Activated CD8-positive, alpha-beta memory T cell treated with anti-CD3 and anti-CD28 coated beads, Interleukin-2, amount 10 ng/mL, durations not matched to agents 7 days and 5 days (primary cell): Measurements from ENCODE around the gene RIPOR2. TPM values are rescaled to one million over a fixed set of nuclear protein-coding genes. Genes with fewer than 3 reads are reported as not detected.
"Not testable (repeated sequence)": the region's sequence is repeated elsewhere in the genome, so short reads cannot be mapped to it uniquely, and the experiment has no call there.

Source experiments
- ATAC-seq: fragments of 150-1000 bp; cut with Tn5 transposase; one replicate; pipeline ENCODE4 v1.10.0; 2021; ENCODE audit warnings: moderate library complexity
- CTCF ChIA-PET: fragments of 350-600 bp; sonication (Branson Sonifier 250); formaldehyde crosslinking; loops from one replicate; lab custom pipeline; 2021; ENCODE audit warnings: antibody characterized with exemption; lab: Charles Lee
- DNase-seq: peaks from one replicate; pipeline ENCODE4 v3.0.0-alpha.2; 2020
- H3K27ac Mint-ChIP-seq: one replicate; pipeline ENCODE4 v1.8.0; 2021; ENCODE audit warnings: mild to moderate bottlenecking, mixed read lengths
- H3K27me3 Mint-ChIP-seq: one replicate; pipeline ENCODE4 v1.8.0; 2021; ENCODE audit warnings: mixed read lengths
- H3K36me3 Mint-ChIP-seq: one replicate; pipeline ENCODE4 v1.8.0; 2021; ENCODE audit warnings: mild to moderate bottlenecking, mixed read lengths
- H3K4me1 Mint-ChIP-seq: one replicate; pipeline ENCODE4 v1.8.0; 2021; ENCODE audit warnings: mixed read lengths
- H3K4me3 Mint-ChIP-seq: one replicate; pipeline ENCODE4 v1.8.0; 2021; ENCODE audit warnings: mild to moderate bottlenecking, moderate library complexity, mixed read lengths
- H3K9me3 Mint-ChIP-seq: one replicate; pipeline ENCODE4 v1.8.0; 2022; ENCODE audit warnings: low read depth, mixed read lengths
- total RNA-seq, 2 experiments: library from RNA; stranded (reverse); gene quantifications; one replicate each; pipeline ENCODE4 v1.2.3, GENCODE V29; 2021

Gene RIPOR2
- total RNA-seq, 2 experiments from 2014 or later: 53.4 to 104 TPM

DNA sequence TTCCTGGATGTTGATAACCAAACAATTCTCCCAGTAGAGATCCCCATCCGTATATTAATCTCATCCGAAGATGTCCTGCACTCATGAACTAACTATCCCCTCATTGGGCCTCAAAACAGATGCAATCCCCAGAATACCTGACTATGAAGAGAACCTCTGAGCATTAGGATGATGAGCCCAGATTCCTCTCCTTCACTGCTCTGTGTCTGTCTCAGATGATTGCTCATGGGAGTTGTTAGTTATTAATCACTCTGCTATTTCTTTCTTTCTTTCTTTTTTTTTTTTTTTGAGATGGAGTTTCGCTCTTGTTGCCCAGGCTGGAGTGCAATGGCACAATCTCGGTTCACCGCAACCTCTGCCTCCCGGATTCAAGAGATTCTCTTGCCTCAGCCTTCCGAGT, 12.5 kb upstream of the RIPOR2 start:
- CTCF ChIA-PET: interaction anchor here (1.8 to 7.2 kb wide), 5 partner anchors 12 to 77 kb away, joined by 4 to 108 read pairs (median 6); partner anchors contain the start of gene RIPOR2
- DNase-seq, ATAC-seq, H3K4me3 Mint-ChIP-seq, H3K27me3 Mint-ChIP-seq: not testable (repeated sequence)
- Mint-ChIP-seq H3K36me3 (peaks cover 49% of the 10 kb centered on the region), H3K4me1 (peaks cover 59% of the 10 kb centered on the region), H3K27ac (peak overlapping the region; percentile 96), H3K9me3 (peaks cover 17% of the 10 kb centered on the region)

DNA sequence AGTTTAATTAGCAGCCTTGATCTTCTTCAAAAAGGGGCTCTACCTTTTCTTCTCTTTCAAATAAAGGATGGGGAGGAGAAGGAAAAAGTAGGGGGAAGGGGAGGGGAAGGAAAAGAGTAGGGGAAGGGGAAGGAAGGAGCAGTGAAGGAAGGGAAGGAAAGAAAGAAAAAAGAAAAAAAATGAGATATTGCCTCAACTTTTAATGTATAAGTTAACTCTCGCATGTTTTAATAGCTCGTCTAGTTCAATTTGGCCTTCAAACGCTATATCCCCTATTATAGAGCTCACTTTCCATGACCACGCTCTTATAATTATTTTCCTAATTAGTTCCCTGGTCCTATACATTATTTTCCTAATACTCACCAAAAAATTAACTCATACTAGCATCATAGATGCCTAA, 11.9 kb upstream of the RIPOR2 start:
- Mint-ChIP-seq H3K9me3 (peaks cover 17% of the 10 kb centered on the region), H3K27me3 (no peaks in the 10 kb centered on the region), H3K4me1 (peaks cover 57% of the 10 kb centered on the region), H3K36me3 (peaks cover 53% of the 10 kb centered on the region), H3K4me3 (no peak overlapping the region), H3K27ac (no peak overlapping the region)
- DNase-seq (no peak), ATAC-seq (no peak)
- CTCF ChIA-PET: interaction anchor here (1.8 to 7.2 kb wide), 3 partner anchors 12 to 78 kb away, joined by 4 to 108 read pairs (median 14); partner anchors contain the start of gene RIPOR2

DNA sequence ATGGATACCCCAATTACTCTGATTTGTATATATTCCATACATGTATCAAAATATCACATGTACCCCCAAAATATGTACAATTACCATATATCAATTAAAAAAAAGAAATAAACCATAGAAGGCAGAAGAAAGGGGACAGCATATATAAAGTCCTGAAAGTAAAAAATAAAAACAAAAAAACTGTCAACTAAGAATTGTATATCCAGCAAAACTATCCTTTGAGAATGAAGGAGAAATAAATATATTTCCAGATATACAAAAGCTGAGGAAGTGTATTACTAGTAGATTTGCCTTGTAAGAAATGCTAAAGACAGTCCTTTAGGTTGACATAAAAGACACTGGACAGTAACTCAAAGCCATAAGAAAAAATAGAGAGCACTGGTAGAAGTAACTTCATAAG, 9.3 kb upstream of the RIPOR2 start:
- ATAC-seq (no peak), DNase-seq (no peak)
- Mint-ChIP-seq H3K36me3 (peaks cover 55% of the 10 kb centered on the region), H3K27me3 (no peaks in the 10 kb centered on the region), H3K4me1 (peaks cover 44% of the 10 kb centered on the region), H3K9me3 (peaks cover 17% of the 10 kb centered on the region), H3K27ac (no peak overlapping the region), H3K4me3 (no peak overlapping the region)
- CTCF ChIA-PET: interaction anchor here (1.2 to 4.9 kb wide), 2 partner anchors 10 to 47 kb away, joined by 5 to 32 read pairs; partner anchors contain the start of gene RIPOR2

DNA sequence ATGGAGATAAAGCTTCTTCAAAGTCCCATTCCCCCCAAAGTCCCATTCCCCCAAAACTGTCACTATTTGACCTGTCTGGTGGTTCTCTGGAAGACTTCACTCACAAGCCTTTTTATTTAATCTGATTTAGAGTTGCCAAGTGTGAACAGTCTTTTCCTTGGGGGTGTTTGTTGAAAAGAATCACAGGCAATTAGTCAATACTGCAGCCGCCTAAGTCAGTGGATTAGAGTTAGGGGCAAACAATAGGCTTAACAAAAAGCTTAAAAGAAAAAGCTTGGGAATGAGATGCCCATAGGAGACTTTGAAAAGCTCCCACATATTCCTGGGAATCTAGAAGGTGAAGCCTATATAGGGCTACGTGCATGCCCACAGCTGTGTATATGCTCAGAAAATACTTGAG, 8.0 kb upstream of the RIPOR2 start:
- CTCF ChIA-PET: interaction anchor here (0.7 to 4.9 kb wide), 2 partner anchors 9 to 48 kb away, joined by 3 to 32 read pairs; partner anchors contain the start of gene RIPOR2
- H3K36me3 Mint-ChIP-seq: peaks cover 55% of the 10 kb centered on the region
- ATAC-seq: no peak
- H3K9me3 Mint-ChIP-seq: peaks cover 17% of the 10 kb centered on the region
- no peak for DNase-seq
- H3K27ac Mint-ChIP-seq: no peak overlapping the region
- peaks cover 38% of the 10 kb centered on the region for H3K4me1 Mint-ChIP-seq
- H3K4me3 Mint-ChIP-seq: no peak overlapping the region
- no peaks in the 10 kb centered on the region for H3K27me3 Mint-ChIP-seq

DNA sequence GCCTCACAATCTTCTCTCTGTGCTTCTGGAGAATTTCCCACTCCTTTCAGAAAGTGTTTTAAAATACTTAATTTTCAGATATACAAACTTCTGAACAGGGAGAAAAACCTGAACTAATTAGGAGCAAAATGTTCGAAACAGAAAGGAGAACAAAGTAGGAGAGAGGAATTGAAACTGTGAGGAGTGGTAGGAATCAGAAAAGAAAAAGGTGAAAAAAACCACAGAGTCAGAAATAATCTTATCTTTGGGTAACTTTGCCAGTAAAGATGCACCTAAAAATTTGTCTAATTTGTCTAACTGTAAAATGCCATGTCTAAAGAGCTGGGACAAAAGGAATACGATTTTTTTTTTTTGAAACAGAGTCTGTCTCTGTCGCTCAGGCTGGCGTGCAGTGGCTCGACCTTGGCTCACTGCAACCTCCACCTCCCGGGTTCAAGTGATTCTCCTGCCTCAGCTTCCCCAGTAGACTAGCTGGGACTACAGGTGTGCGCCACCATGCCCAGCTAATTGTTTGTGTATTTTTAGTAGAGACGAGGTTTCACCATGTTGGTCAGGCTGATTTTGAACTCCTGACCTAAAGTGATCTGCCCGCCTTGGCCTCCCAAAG, 4.7 kb upstream of the RIPOR2 start:
- Mint-ChIP-seq H3K27me3 (no peaks in the 10 kb centered on the region), H3K4me1 (peaks cover 50% of the 10 kb centered on the region), H3K36me3 (peaks cover 41% of the 10 kb centered on the region), H3K9me3 (peaks cover 10% of the 10 kb centered on the region), H3K4me3 (peak overlapping the region; percentile 6), H3K27ac (peak overlapping the region; percentile 64)
- DNase-seq (no peak), ATAC-seq (no peak)
- CTCF ChIA-PET: interaction anchor here (1.6 to 13.4 kb wide), 2 partner anchors 35 to 52 kb away, joined by 4 to 225 read pairs; no protein-coding TSS in a partner anchor

DNA sequence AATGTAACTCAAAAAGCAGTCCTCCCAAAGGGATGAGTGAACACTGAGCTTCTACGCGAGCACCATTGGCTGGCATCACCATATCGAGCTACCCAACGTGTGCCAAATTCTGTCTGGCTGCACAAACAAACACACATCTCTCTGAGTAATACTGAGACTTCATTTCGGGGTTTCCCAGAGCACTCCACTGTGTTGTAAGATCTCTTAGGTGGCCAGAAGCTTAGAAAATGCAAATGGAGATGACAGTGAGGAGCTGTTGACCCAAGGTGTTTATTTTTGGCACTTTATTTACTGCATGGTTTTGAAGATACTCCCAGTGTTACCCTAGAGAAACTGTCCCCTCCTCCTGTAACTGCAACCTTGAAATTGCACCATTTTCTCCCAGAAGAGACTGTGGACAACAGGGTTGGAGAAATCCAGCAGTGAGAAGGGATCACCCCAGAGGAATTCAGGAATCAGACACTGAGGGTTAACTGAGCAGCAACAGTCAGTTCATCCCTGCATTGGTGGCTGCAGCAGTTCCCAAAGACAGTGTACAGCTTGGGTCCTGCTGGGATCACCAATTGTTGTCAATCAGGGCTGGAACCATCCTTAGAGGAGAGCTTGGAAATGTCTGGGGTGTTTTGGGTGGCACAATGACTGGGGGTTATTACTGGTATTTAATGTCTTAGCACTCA, 1.0 kb upstream of the RIPOR2 start:
- DNase-seq: peak; percentile 77

DNA sequence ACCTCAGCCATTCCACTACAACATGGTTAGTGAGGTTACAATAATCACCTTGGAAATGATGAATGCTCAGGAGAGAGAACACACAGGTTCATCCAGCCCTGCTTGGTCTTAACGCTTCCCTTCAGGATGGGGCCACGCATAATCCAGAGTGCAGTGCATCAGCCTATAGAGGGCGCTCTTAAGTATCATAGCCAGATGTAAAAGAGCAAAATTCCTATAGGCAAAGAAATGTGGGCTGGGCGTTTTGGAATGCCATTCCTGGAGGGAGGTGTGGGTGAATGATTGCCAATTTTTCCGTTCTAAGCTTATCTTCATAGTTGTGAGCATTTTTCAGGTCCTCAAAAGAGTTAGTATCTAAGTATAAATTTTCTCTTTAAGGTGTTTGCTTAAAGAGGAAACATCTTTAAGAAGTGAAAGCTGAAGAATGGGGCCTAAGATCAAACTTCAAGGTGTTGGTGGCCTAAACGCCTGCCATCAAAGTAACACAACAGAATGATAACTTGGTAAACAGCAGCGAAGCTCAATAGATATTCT, 1.8 kb downstream of the RIPOR2 start:
- Mint-ChIP-seq H3K27me3 (no peaks in the 10 kb centered on the region), H3K4me1 (peaks cover 87% of the 10 kb centered on the region), H3K27ac (peak overlapping the region; percentile 97), H3K9me3 (no peaks in the 10 kb centered on the region), H3K4me3 (peak overlapping the region; percentile 95), H3K36me3 (peaks cover 41% of the 10 kb centered on the region)
- CTCF ChIA-PET: interaction anchor here (0.6 to 13.4 kb wide), 36 partner anchors 8 to 158 kb away, joined by 3 to 225 read pairs (median 6); no protein-coding TSS in a partner anchor
- ATAC-seq (peak; percentile 12), DNase-seq (peak; percentile 66)

More for the DNA sequence above, 1.0 kb upstream of the RIPOR2 start:
- H3K4me1 Mint-ChIP-seq: peaks cover 78% of the 10 kb centered on the region
- H3K36me3 Mint-ChIP-seq: peaks cover 34% of the 10 kb centered on the region
- ATAC-seq: peak; percentile 64
- CTCF ChIA-PET: interaction anchor here (0.7 to 13.4 kb wide), 17 partner anchors 8 to 90 kb away, joined by 3 to 225 read pairs (median 6); no protein-coding TSS in a partner anchor
- H3K27ac Mint-ChIP-seq: peak overlapping the region; percentile 97
- H3K4me3 Mint-ChIP-seq: peak overlapping the region; percentile 95
- H3K9me3 Mint-ChIP-seq: no peaks in the 10 kb centered on the region
- no peaks in the 10 kb centered on the region for H3K27me3 Mint-ChIP-seq

DNA sequence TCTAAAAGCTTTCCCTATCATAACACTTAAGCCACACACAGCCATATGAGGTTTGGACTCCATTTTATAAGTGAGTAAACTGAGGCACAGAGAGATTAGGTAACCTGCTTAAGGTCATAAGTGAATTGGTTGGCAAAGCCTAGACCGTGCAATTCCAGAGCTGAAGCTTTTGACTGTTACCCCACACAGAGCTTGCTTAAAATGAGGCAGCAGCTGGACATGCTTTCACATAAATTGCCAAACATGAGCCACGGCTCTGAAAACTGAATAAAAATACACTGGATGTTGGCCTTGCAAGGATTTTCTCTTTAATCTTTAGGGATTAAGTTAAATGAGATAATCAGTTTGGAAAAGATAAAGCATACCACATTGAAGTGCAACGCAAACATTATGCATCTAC, 2.5 kb downstream of the RIPOR2 start:
- Mint-ChIP-seq H3K27me3 (no peaks in the 10 kb centered on the region), H3K27ac (peak overlapping the region; percentile 97), H3K9me3 (no peaks in the 10 kb centered on the region), H3K36me3 (peaks cover 41% of the 10 kb centered on the region), H3K4me1 (peaks cover 88% of the 10 kb centered on the region), H3K4me3 (peak overlapping the region; percentile 95)
- DNase-seq (no peak), ATAC-seq (no peak)
- CTCF ChIA-PET: interaction anchor here (0.6 to 13.4 kb wide), 29 partner anchors 9 to 158 kb away, joined by 3 to 225 read pairs (median 6); no protein-coding TSS in a partner anchor

DNA sequence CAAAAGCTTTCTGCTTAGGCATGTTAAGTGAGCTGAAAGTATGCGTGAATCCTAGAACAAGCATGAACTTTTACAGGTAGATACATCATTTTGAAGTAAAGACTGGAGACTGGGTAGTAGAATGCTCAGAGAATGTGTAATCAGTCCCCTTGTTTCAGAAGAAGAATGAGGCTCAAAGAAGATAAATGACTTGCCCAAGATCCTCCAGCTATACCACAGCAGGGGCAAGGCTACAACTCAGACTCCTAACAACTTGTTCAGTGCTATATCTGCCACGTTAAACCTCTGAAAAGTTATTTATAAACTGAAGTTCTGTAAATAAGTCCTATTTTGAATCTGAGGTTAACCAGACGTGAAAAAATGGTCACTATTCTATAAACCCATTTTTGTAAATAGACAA, 2.9 kb downstream of the RIPOR2 start:
- H3K27me3 Mint-ChIP-seq: no peaks in the 10 kb centered on the region
- H3K36me3 Mint-ChIP-seq: peaks cover 39% of the 10 kb centered on the region
- H3K9me3 Mint-ChIP-seq: no peaks in the 10 kb centered on the region
- peak overlapping the region; percentile 97 for H3K27ac Mint-ChIP-seq
- DNase-seq (no peak), ATAC-seq (peak; percentile 11)
- CTCF ChIA-PET: interaction anchor here (0.8 to 13.4 kb wide), 25 partner anchors 9 to 157 kb away, joined by 3 to 225 read pairs (median 6); no protein-coding TSS in a partner anchor
- H3K4me1 Mint-ChIP-seq: peaks cover 85% of the 10 kb centered on the region
- peak overlapping the region; percentile 95 for H3K4me3 Mint-ChIP-seq

DNA sequence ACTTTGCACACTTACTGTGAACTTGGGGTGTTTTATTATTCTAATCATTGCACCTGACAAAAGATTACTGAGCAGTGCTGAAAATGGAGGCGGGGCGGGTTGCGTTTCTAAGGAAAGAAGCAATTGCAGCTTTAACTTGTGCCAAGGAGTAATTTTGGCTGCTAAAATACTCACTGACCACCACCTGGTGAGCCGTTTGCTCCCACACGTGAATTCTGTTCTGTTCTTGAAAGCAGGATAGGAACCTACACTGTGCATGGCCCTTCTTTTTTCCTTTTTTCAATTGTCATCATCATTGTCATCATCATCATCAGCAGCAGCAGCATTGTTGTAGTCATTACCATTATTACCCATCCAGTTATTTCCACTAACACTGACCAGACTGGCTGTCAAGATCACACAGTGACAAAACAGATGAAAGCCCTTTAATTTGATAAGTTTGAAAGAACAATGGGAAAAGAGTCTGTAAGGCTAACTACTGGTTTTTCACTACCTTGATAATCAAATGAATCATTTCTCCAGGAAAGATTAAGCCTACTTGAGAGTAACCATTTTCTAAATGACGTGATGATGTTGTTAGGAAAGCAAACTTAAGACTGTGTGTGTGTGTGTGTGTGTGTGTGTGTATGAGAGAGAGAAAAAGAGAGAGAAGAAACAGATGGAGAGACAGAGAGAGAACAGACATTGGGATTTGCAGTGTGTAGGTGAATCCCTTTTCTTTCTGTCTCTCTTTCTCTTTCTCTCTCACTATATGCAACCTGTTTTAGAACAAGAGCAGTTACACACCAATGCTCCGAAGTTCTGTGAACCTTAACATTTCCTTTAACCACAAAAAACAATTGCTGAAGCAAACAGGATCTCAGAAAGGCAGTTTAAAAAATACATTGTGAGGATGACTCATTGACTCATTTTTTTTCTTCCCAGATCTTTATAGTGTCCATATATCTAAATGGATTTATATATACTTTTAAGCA, 3.8 kb downstream of the RIPOR2 start:
- Mint-ChIP-seq H3K36me3 (peaks cover 46% of the 10 kb centered on the region), H3K27ac (peak overlapping the region; percentile 97), H3K4me1 (peaks cover 84% of the 10 kb centered on the region), H3K27me3 (peaks cover 3% of the 10 kb centered on the region), H3K4me3 (peak overlapping the region; percentile 95), H3K9me3 (peaks cover 6% of the 10 kb centered on the region)
- ATAC-seq (peak; percentile 16), DNase-seq (no peak)
- CTCF ChIA-PET: interaction anchor here (0.9 to 13.4 kb wide), 16 partner anchors 8 to 156 kb away, joined by 3 to 225 read pairs (median 20); no protein-coding TSS in a partner anchor

DNA sequence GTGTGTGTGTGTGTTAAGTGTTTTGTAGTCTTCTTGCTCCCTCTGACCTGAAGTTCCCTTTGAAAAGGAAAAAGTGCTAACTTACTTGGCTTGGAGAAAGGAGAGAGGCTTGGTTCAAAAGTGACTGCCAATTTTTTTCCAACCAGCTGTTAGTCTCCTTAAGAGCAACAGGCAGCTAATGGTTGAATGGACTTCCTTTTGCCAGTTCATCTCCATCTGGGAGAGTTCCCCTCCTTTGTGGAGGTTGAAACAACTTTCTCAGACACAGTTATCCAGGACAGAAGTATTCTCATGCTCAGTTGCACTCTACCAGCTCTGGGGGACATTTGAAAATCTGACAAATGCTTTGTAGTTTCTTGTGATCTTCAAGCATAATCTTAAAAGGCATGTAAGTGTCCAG, 4.5 kb downstream of the RIPOR2 start:
- Mint-ChIP-seq H3K4me1 (peaks cover 83% of the 10 kb centered on the region), H3K9me3 (peaks cover 10% of the 10 kb centered on the region), H3K27me3 (peaks cover 3% of the 10 kb centered on the region), H3K27ac (peak overlapping the region; percentile 97), H3K4me3 (peak overlapping the region; percentile 95), H3K36me3 (peaks cover 52% of the 10 kb centered on the region)
- DNase-seq (no peak), ATAC-seq (no peak)
- CTCF ChIA-PET: interaction anchor here (2.9 to 13.4 kb wide), 3 partner anchors 11 to 62 kb away, joined by 7 to 225 read pairs (median 47); no protein-coding TSS in a partner anchor

DNA sequence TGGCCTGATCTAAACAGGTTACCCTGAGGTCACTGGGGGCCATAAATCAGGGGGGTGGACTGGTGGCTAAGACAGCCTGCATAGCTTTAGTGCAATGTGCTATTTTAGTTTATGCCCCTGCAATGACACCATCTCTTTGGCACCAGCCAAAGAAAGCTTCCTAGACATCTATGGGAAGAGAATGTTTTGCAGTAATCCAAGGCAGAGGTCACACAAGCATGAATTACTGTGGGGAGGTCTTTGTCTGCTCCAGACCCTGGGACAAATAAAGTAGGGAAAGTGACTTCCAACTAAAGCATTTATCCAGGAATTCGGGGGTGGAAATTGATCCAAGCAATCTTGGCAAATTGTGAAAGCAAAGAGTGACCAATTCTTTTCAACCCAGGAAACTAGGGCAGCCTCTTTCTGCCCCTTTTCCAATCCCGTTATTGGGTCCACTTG, 5.3 kb downstream of the RIPOR2 start:
- Mint-ChIP-seq H3K27ac (peak overlapping the region; percentile 97), H3K27me3 (peaks cover 3% of the 10 kb centered on the region), H3K9me3 (peaks cover 10% of the 10 kb centered on the region), H3K36me3 (peaks cover 53% of the 10 kb centered on the region), H3K4me3 (peak overlapping the region; percentile 17), H3K4me1 (peaks cover 83% of the 10 kb centered on the region)
- DNase-seq (no peak), ATAC-seq (no peak)
- CTCF ChIA-PET: interaction anchor here (0.9 to 13.4 kb wide), 6 partner anchors 10 to 96 kb away, joined by 3 to 225 read pairs (median 8); no protein-coding TSS in a partner anchor
